ENCODE results near the gene TXLNB. TPM values are rescaled to one million over a fixed set of nuclear protein-coding genes. Genes with fewer than 3 reads are reported as not detected.

Gene TXLNB
- total and polyA plus RNA-seq, 2 experiments from 2014 or later, result 0.37 to 0.50 TPM

DNA sequence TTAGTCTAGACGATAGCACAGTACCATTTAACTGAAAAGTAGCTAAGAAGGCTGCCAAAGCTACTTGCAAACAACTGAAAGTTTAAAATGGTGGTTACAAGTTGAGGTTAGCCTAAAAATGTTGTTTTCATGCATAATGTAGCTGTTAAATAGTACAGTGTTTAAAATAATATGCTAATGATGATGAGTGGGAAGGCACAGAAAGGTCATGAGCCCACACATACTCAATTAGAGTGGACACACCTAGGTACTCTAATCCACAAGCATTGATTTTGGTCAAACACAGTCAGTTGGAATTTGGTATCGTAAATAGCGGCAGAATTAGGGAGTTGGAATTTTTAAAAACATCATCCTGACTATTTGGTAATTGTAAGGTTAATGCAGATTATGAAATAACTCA lies 7.0 kb downstream of the TXLNB start:
- Histone ChIP-seq H2AFZ (no peak overlapping the region), H3K79me2 (no peaks in the 10 kb centered on the region), H3K4me1 (ENCODE audit: insufficient read depth) (peaks cover 4% of the 10 kb centered on the region), H3K36me3 (replicated peaks; ENCODE audit: insufficient read depth, low read depth) (no peaks in the 10 kb centered on the region), H3K4me2 (no peak overlapping the region), H3K9me3 (ENCODE audit: low read depth) (no peaks in the 10 kb centered on the region), H3K27ac (no peak overlapping the region), H3K27me3 (no peaks in the 10 kb centered on the region), H3K9me2 (replicated peaks; ENCODE audit: insufficient read depth) (no peaks in the 10 kb centered on the region), H3K4me3 (no peak overlapping the region), H4K20me1 (ENCODE audit: insufficient read depth, poor library complexity, severe bottlenecking) (no peaks in the 10 kb centered on the region)
- no peak for DNase-seq (ENCODE audit: low spot score)
- WGBS (ENCODE audit: low lambda C conversion rate, missing lambda C conversion rate), result 92% methylated on average over 3 of the region's 3 CpGs
- TF ChIP-seq EZH2phosphoT487 (IDR thresholded peaks at IDR 0.05; ENCODE audit: low read depth, severe bottlenecking, unreplicated experiment) (no peak), EZH2 (IDR thresholded peaks at IDR 0.05; ENCODE audit: borderline replicate concordance) (no peak)
- TF ChIP-seq, protein P1, sequence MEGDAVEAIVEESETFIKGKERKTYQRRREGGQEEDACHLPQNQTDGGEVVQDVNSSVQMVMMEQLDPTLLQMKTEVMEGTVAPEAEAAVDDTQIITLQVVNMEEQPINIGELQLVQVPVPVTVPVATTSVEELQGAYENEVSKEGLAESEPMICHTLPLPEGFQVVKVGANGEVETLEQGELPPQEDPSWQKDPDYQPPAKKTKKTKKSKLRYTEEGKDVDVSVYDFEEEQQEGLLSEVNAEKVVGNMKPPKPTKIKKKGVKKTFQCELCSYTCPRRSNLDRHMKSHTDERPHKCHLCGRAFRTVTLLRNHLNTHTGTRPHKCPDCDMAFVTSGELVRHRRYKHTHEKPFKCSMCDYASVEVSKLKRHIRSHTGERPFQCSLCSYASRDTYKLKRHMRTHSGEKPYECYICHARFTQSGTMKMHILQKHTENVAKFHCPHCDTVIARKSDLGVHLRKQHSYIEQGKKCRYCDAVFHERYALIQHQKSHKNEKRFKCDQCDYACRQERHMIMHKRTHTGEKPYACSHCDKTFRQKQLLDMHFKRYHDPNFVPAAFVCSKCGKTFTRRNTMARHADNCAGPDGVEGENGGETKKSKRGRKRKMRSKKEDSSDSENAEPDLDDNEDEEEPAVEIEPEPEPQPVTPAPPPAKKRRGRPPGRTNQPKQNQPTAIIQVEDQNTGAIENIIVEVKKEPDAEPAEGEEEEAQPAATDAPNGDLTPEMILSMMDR (IDR thresholded peaks at IDR 0.05; ENCODE audit: poor library complexity), result no peak

DNA sequence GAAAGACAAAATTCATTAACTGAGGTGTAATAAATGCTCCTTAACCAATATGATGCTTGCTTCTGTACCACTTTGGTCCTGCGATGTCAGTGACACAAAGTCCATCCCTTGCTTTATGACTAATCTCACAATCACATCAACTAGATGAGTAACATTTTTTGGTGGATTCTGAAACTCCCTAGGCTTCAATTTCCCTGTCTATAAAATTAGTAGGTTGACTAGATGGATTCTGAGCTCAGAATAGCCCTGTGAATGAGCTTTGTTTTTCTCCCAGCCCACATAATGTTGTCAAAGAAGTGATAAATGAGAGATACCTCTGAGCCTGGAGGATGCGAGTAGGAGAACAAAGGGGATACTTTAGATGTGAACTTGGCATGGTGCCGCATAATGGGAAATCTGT lies 9.1 kb downstream of the TXLNB start:
- 96% methylated on average over 3 of the region's 3 CpGs for WGBS (ENCODE audit: low lambda C conversion rate, missing lambda C conversion rate)

DNA sequence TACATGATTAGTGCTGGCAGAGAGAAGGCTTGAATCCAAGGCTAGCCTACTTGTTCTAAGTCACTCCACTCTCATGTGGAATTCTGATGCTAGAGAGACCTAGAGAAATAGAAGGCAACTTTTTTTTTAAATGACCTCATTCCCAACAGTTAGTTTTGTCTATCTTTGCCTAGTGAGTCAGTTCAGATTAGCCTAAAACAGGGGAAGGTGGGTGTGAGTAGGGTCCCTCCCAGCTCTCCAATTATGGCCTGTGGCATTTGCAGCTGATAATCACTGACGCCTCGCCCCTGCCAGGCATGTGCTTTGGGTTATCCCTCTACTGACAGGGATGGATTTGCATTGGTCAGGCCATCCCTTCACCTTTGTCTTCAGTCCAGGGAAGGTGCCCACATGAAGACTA lies 13.6 kb downstream of the TXLNB start:
- H3K9me3 ChIP-seq (ENCODE audit: low read depth), result no peaks in the 10 kb centered on the region
- WGBS (ENCODE audit: low lambda C conversion rate, missing lambda C conversion rate), result 84% methylated on average over 2 of the region's 2 CpGs
- no peak for DNase-seq (ENCODE audit: low spot score)
- no peak overlapping the region for H2AFZ ChIP-seq
- H3K27me3 ChIP-seq, result no peaks in the 10 kb centered on the region
- H3K36me3 ChIP-seq (replicated peaks; ENCODE audit: insufficient read depth, low read depth), result no peaks in the 10 kb centered on the region
- no peak overlapping the region for H3K4me3 ChIP-seq
- no peaks in the 10 kb centered on the region for H4K20me1 ChIP-seq (ENCODE audit: insufficient read depth, poor library complexity, severe bottlenecking)
- no peaks in the 10 kb centered on the region for H3K4me1 ChIP-seq (ENCODE audit: insufficient read depth)
- H3K27ac ChIP-seq, result no peak overlapping the region
- H3K79me2 ChIP-seq, result no peaks in the 10 kb centered on the region
- no peak overlapping the region for H3K4me2 ChIP-seq
- H3K9me2 ChIP-seq (replicated peaks; ENCODE audit: insufficient read depth), result no peaks in the 10 kb centered on the region
- TF ChIP-seq, protein P1 (IDR thresholded peaks at IDR 0.05; ENCODE audit: poor library complexity), result no peak
- TF ChIP-seq EZH2phosphoT487 (IDR thresholded peaks at IDR 0.05; ENCODE audit: low read depth, severe bottlenecking, unreplicated experiment) (no peak), EZH2 (IDR thresholded peaks at IDR 0.05; ENCODE audit: borderline replicate concordance) (no peak)

More for the DNA sequence above, 9.1 kb downstream of the TXLNB start:
- H3K9me3 ChIP-seq (ENCODE audit: low read depth), result no peaks in the 10 kb centered on the region
- no peaks in the 10 kb centered on the region for H3K27me3 ChIP-seq
- no peaks in the 10 kb centered on the region for H3K79me2 ChIP-seq
- no peak overlapping the region for H3K4me3 ChIP-seq
- H3K4me2 ChIP-seq, result no peak overlapping the region
- TF ChIP-seq EZH2 (IDR thresholded peaks at IDR 0.05; ENCODE audit: borderline replicate concordance) (no peak), EZH2phosphoT487 (IDR thresholded peaks at IDR 0.05; ENCODE audit: low read depth, severe bottlenecking, unreplicated experiment) (no peak)
- TF ChIP-seq, protein P1 (IDR thresholded peaks at IDR 0.05; ENCODE audit: poor library complexity), result no peak
- H3K27ac ChIP-seq, result no peak overlapping the region
- peaks cover 4% of the 10 kb centered on the region for H3K4me1 ChIP-seq (ENCODE audit: insufficient read depth)
- H3K9me2 ChIP-seq (replicated peaks; ENCODE audit: insufficient read depth), result no peaks in the 10 kb centered on the region
- H3K36me3 ChIP-seq (replicated peaks; ENCODE audit: insufficient read depth, low read depth), result no peaks in the 10 kb centered on the region
- H4K20me1 ChIP-seq (ENCODE audit: insufficient read depth, poor library complexity, severe bottlenecking), result no peaks in the 10 kb centered on the region
- no peak overlapping the region for H2AFZ ChIP-seq
- no peak for DNase-seq (ENCODE audit: low spot score)

DNA sequence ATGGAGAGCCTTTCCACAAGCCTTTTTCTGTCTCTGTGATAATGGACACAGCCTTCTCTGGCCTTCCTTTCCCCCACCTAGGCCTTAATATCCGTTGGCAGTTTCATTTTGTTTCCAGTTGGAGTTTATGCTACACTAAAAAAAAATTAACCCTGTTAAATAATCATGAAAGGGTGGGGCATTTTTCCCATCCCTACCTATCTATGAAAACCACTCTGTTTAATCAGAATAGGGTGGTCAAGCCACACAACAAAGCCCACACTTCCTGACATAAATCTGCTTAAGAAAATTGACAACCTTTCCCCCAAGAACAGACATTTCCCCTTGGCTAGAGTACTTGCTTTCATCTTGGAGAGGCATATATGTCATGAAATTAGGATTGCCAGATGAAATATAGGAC lies 14.2 kb downstream of the TXLNB start:
- Histone ChIP-seq H3K4me2 (no peak overlapping the region), H3K4me3 (no peak overlapping the region), H3K9me2 (replicated peaks; ENCODE audit: insufficient read depth) (no peaks in the 10 kb centered on the region), H4K20me1 (ENCODE audit: insufficient read depth, poor library complexity, severe bottlenecking) (no peaks in the 10 kb centered on the region), H3K79me2 (no peaks in the 10 kb centered on the region), H3K27me3 (no peaks in the 10 kb centered on the region), H2AFZ (no peak overlapping the region), H3K36me3 (replicated peaks; ENCODE audit: insufficient read depth, low read depth) (no peaks in the 10 kb centered on the region), H3K27ac (no peak overlapping the region), H3K4me1 (ENCODE audit: insufficient read depth) (no peaks in the 10 kb centered on the region), H3K9me3 (ENCODE audit: low read depth) (no peaks in the 10 kb centered on the region)
- TF ChIP-seq EZH2 (IDR thresholded peaks at IDR 0.05; ENCODE audit: borderline replicate concordance), result no peak
- no peak for TF ChIP-seq EZH2phosphoT487 (IDR thresholded peaks at IDR 0.05; ENCODE audit: low read depth, severe bottlenecking, unreplicated experiment)
- TF ChIP-seq, protein P1 (IDR thresholded peaks at IDR 0.05; ENCODE audit: poor library complexity), result no peak
- whole genome bisulfite sequencing (ENCODE audit: low lambda C conversion rate, missing lambda C conversion rate), result 71% methylated on average over 1 of the region's 1 CpG
- DNase-seq (ENCODE audit: low spot score), result no peak

Measured in hepatocyte (in vitro differentiated cells).